MCF 10A (cell line): ENCODE results near the gene SMC1B. TPM values are rescaled to one million over a fixed set of nuclear protein-coding genes. Genes with fewer than 3 reads are reported as not detected.
"Not testable (repeated sequence)": the region's sequence is repeated elsewhere in the genome, so short reads cannot be mapped to it uniquely, and the experiment has no call there.

Source experiments
- BruUV-seq: library from RNA; stranded (reverse); fragments of 400-500 nt; replicated peaks from 2 replicates; lab custom pipeline; 2021; lab: Mats Ljungman, UMichigan
- CTCF ChIA-PET: fragments of 300-600 bp; sonication (Branson Sonifier 250); formaldehyde crosslinking; extraction: SDS; loops from one replicate; lab custom pipeline; 2021; ENCODE audit warnings: antibody characterized with exemption, inconsistent platforms; lab: Yijun Ruan, JAX
- POLR2A ChIA-PET: fragments of 300-600, 350-650 bp; sonication (Branson Sonifier 250); formaldehyde crosslinking; extraction: SDS; loops from one replicate; lab custom pipeline; 2020; ENCODE audit warnings: antibody characterized with exemption, inconsistent platforms; lab: Yijun Ruan, JAX
- DNase-seq: peaks from one replicate; pipeline ENCODE4 v3.0.0-alpha.2; 2018; ENCODE audit not compliant: unreplicated experiment
- H3K27ac Mint-ChIP-seq: one replicate; pipeline ENCODE4 v1.8.0; 2022; ENCODE audit warnings: mild to moderate bottlenecking, low read depth, mixed read lengths; ENCODE audit not compliant: unreplicated experiment
- H3K27me3 Mint-ChIP-seq: one replicate; pipeline ENCODE4 v1.8.0; 2022; ENCODE audit warnings: mixed read lengths; ENCODE audit not compliant: insufficient read depth, unreplicated experiment
- H3K36me3 Mint-ChIP-seq: one replicate; pipeline ENCODE4 v1.8.0; 2022; ENCODE audit warnings: mild to moderate bottlenecking, moderate library complexity, mixed read lengths; ENCODE audit not compliant: insufficient read depth, unreplicated experiment
- H3K4me1 Mint-ChIP-seq: one replicate; pipeline ENCODE4 v1.8.0; 2022; ENCODE audit warnings: mixed read lengths; ENCODE audit not compliant: insufficient read depth, unreplicated experiment
- H3K4me3 Mint-ChIP-seq: one replicate; pipeline ENCODE4 v1.8.0; 2022; ENCODE audit warnings: mild to moderate bottlenecking, moderate library complexity, mixed read lengths; ENCODE audit not compliant: unreplicated experiment
- H3K9me3 Mint-ChIP-seq: one replicate; pipeline ENCODE4 v1.8.0; 2022; ENCODE audit warnings: mixed read lengths; ENCODE audit not compliant: unreplicated experiment
- CTCF ChIP-seq: fragments of 200-600 bp; IDR thresholded peaks from one replicate; pipeline ENCODE4 v1.8.0; 2022; ENCODE audit warnings: antibody characterized with exemption, mild to moderate bottlenecking; ENCODE audit not compliant: unreplicated experiment
- intact Hi-C: fragments of 100-400 bp; cut with micrococcal nuclease; formaldehyde crosslinking; loops from 2 replicates; pipeline ENCODE4 v1.14.1; 2022
- total RNA-seq: library from RNA; stranded (reverse); gene quantifications from 2 replicates; pipeline ENCODE4 v1.2.3, GENCODE V29; 2022

Gene SMC1B
- total RNA-seq, 1 experiment from 2014 or later, result not detected

- Mint-ChIP-seq H3K36me3 (peaks cover 70% of the 10 kb centered on the region), H3K27ac (no peak overlapping the region), H3K4me3 (no peak overlapping the region), H3K9me3 (no peaks in the 10 kb centered on the region), H3K27me3 (no peaks in the 10 kb centered on the region), H3K4me1 (no peaks in the 10 kb centered on the region)
- TF ChIP-seq CTCF, result no peak
- no peak for DNase-seq
- intact Hi-C loops, result no loop called here
- ChIA-PET POLR2A (interaction anchor here (0.7 kb wide), 1 partner anchor 14 kb away, joined by 3 read pairs; no protein-coding TSS in a partner anchor), CTCF (no interaction called here)
- BruUV-seq, result no TSS peak
These were observed 83.9 kb downstream of the SMC1B start for GRCh38 chr22:45329530-45329936.

GRCh38 chr22:45328822-45329529, 84.4 kb downstream of the SMC1B start:
- no peak for DNase-seq
- H3K4me3 Mint-ChIP-seq, result no peak overlapping the region
- H3K36me3 Mint-ChIP-seq, result peaks cover 69% of the 10 kb centered on the region
- H3K27ac Mint-ChIP-seq, result no peak overlapping the region
- ChIA-PET CTCF (interaction anchor here (0.7 kb wide), 2 partner anchors 11 to 105 kb away, joined by 3 read pairs; no protein-coding TSS in a partner anchor), POLR2A (interaction anchor here (0.7 kb wide), 1 partner anchor 14 kb away, joined by 3 read pairs; no protein-coding TSS in a partner anchor)
- TF ChIP-seq CTCF, result no peak
- no peaks in the 10 kb centered on the region for H3K27me3 Mint-ChIP-seq
- no TSS peak for BruUV-seq
- intact Hi-C loops, result no loop called here
- H3K4me1 Mint-ChIP-seq, result no peaks in the 10 kb centered on the region
- no peaks in the 10 kb centered on the region for H3K9me3 Mint-ChIP-seq

DNA sequence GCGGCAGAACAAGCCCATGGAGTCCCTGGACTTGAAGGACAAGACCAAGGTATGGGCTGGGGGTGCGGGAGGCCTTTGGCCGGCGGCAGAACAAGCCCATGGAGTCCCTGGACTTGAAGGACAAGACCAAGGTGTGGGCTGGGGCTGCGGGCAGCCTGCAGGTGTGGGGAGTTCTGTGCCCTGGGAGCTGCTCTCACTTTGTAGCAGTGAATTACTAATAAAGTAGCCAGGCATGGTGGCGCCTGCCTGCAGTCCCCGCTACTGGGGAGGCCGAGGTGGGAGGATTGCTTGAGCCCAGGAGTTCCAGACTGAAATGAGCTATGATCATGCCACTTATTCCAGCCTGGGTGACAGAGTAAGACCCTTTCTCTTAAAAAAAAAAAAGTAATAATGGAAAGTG, 85.1 kb downstream of the SMC1B start:
- CTCF ChIA-PET, result interaction anchor here (0.7 kb wide), 2 partner anchors 10 to 105 kb away, joined by 3 read pairs; no protein-coding TSS in a partner anchor
- H3K4me3 Mint-ChIP-seq, H3K9me3 Mint-ChIP-seq, DNase-seq, POLR2A ChIA-PET, BruUV-seq, H3K27ac Mint-ChIP-seq, intact Hi-C loops, H3K27me3 Mint-ChIP-seq, H3K4me1 Mint-ChIP-seq: not testable (repeated sequence)
- peaks cover 69% of the 10 kb centered on the region for H3K36me3 Mint-ChIP-seq

DNA sequence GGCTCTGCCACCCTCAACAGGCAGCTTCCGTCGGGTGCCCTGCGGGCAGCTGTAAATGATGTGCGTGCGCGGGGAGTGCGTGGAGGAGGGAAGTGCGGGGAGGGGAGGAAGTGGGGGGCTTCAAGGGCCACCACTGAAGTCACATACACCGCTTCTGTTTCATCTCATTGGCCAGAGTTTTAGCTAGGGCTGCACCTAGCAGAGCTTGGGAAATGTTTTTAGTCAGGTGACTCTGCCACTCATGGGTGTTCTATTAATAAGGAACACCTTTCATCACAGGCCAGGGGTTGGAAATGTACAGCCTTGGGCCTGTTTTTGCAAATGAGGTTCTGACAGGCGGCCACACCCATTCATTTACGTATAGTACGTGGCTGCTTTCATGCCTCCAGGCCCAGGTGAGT, 89.1 kb downstream of the SMC1B start:
- no TSS peak for BruUV-seq
- H3K36me3 Mint-ChIP-seq, result peaks cover 50% of the 10 kb centered on the region
- H3K27ac Mint-ChIP-seq, result no peak overlapping the region
- H3K4me1 Mint-ChIP-seq, result peaks cover 7% of the 10 kb centered on the region
- intact Hi-C loops, result no loop called here
- H3K9me3 Mint-ChIP-seq, result no peaks in the 10 kb centered on the region
- H3K4me3 Mint-ChIP-seq, result no peak overlapping the region
- ChIA-PET POLR2A (interaction anchor here (3.4 kb wide), 1 partner anchor 14 kb away, joined by 16 read pairs; the partner anchor contains the start of gene FAM118A), CTCF (interaction anchor here (0.6 to 0.7 kb wide), 2 partner anchors 120 to 357 kb away, joined by 3 to 5 read pairs; no protein-coding TSS in a partner anchor)
- DNase-seq, result no peak
- H3K27me3 Mint-ChIP-seq, result no peaks in the 10 kb centered on the region
- no peak for TF ChIP-seq CTCF
